Neutrophil (primary cell): Measurements from ENCODE around the gene SLC10A7.

Source experiments
- H3K27ac ChIP-seq: fragments of 200-600 bp; sonication (generic); 2 replicates; pipeline ENCODE4 v1.5.1; 2016; ENCODE audit warnings: mild to moderate bottlenecking, moderate library complexity
- H3K27me3 ChIP-seq: fragments of 200-600 bp; sonication (generic); 2 replicates; pipeline ENCODE4 v1.6.0; 2016; ENCODE audit warnings: mild to moderate bottlenecking
- H3K36me3 ChIP-seq: fragments of 200-600 bp; sonication (generic); 2 replicates; pipeline ENCODE4 v1.5.1; 2017
- H3K4me1 ChIP-seq, 2 experiments: fragments of 200-600 bp in 1 of 2; sonication (generic) in 1 of 2; 1 replicate in 1 of 2; 2 replicates in 1 of 2; pipeline versions ENCODE4 v1.5.1 to v1.6.1; 2013 to 2016; ENCODE audit warnings: low read depth in 1 of 2, low read length in 1 of 2, mild to moderate bottlenecking in 1 of 2, moderate library complexity in 1 of 2; ENCODE audit not compliant: control insufficient read depth in 1 of 2, insufficient read depth in 1 of 2
- H3K4me3 ChIP-seq, 2 experiments: fragments of 200-600 bp in 1 of 2; sonication (generic) in 1 of 2; 1 replicate in 1 of 2; 2 replicates in 1 of 2; pipeline ENCODE4 v1.5.1; 2013 to 2016; ENCODE audit warnings: low read depth in 1 of 2, low read length in 1 of 2, mild to moderate bottlenecking in 1 of 2, moderate library complexity in 1 of 2
- H3K9me3 ChIP-seq: fragments of 200-600 bp; sonication (generic); 2 replicates; pipeline ENCODE4 v1.5.1; 2016
- TF ChIP-seq, protein P1 (sequence below): fragments of 200-600 bp; sonication (generic); IDR thresholded peaks from 2 replicates; pipeline ENCODE4 v1.5.1; 2016; ENCODE audit warnings: antibody characterized with exemption

Gene SLC10A7

DNA sequence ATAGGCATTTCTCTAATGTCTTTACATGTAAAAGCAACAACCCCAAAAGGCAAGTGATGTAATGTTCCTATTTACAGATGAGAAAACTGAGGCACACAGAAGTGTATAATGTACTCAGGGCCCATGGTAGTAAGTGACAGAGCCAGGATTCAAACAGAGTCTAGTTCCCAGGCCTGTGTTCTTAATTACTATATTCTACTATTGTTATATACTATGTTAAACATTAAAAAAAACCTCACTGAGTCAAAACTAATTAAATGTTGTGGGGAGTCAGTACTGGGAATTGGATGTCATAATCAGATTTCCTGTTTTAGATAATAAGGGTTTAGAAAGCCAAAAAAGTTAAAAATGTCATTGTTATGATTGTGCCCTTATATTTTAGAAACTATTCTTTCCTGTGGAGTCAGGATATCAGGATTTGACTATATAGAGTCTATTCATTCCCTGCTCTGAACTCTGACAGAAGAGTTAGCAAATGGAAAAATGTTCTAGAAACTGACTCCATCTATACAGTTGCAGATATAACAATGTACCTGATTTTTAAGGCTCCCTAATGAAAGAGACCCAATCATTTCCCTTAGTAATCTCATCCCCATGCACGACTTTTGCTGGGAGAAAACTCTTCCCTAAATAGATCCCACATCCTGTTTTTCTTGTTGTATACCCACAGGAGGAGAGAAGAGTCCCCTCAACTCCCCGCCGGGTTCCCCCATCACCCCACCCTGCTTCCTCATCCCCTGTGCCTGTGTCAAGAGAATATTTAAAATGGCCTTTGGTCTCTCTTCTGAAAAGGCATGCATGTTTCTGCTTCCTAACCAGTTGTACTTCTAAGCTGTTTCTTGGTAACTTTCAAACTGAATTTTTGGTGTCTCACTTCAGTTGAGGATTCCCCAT, 237.7 kb downstream of the SLC10A7 start:
- no peak overlapping the region for H3K4me3 ChIP-seq
- peaks cover 16 to 19% of the 10 kb centered on the region in 2 experiments for H3K4me1 ChIP-seq
- no peak overlapping the region for H3K27ac ChIP-seq
- no peaks in the 10 kb centered on the region for H3K27me3 ChIP-seq
- H3K9me3 ChIP-seq, result no peaks in the 10 kb centered on the region
- H3K36me3 ChIP-seq, result no peaks in the 10 kb centered on the region
- TF ChIP-seq, protein P1, sequence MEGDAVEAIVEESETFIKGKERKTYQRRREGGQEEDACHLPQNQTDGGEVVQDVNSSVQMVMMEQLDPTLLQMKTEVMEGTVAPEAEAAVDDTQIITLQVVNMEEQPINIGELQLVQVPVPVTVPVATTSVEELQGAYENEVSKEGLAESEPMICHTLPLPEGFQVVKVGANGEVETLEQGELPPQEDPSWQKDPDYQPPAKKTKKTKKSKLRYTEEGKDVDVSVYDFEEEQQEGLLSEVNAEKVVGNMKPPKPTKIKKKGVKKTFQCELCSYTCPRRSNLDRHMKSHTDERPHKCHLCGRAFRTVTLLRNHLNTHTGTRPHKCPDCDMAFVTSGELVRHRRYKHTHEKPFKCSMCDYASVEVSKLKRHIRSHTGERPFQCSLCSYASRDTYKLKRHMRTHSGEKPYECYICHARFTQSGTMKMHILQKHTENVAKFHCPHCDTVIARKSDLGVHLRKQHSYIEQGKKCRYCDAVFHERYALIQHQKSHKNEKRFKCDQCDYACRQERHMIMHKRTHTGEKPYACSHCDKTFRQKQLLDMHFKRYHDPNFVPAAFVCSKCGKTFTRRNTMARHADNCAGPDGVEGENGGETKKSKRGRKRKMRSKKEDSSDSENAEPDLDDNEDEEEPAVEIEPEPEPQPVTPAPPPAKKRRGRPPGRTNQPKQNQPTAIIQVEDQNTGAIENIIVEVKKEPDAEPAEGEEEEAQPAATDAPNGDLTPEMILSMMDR, result no peak

DNA sequence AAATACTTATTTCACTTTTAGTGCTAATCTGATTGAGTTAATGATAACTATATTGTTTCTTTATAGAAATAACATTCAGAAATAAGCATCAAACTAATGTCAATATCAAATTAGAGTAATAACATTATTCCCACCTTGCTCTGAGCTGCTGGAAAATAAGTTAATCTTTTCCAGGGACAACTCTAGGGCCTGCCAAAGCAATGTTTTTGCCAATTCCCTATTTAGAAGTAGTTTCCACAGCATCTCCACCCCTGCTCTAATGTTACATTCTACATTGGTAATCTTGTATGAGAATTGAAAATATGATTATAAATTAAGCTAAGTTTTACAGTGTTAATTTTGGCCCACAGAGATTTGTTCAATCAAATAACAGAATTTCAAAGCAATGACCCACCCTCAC, 239.1 kb downstream of the SLC10A7 start:
- Histone ChIP-seq H3K27ac (no peak overlapping the region), H3K36me3 (no peaks in the 10 kb centered on the region), H3K4me1 (peaks cover 4 to 6% of the 10 kb centered on the region in 2 experiments), H3K9me3 (no peaks in the 10 kb centered on the region), H3K27me3 (no peaks in the 10 kb centered on the region), H3K4me3 (no peak overlapping the region)
- TF ChIP-seq, protein P1, result no peak

DNA sequence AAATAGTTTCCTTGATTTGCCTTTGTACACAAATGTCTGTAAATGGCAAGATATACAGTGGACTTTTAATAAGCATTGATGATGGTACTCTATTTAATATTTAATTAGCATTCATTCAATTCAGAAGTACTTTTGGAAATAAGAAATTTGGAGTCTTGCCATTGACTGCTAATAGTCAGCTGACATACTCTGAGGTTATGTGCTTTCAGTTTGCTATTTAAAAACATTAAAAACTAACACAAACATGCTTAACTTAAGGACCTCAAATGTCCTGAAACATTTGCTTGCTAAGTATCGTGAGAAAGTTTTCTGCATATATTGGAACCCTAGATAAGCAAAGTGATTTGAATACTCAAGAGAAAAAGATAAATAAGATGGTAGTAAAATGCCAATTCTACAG, 242.8 kb downstream of the SLC10A7 start:
- Histone ChIP-seq H3K4me1 (no peaks in the 10 kb centered on the region), H3K27ac (no peak overlapping the region), H3K4me3 (no peak overlapping the region), H3K36me3 (no peaks in the 10 kb centered on the region), H3K9me3 (no peaks in the 10 kb centered on the region), H3K27me3 (no peaks in the 10 kb centered on the region)
- TF ChIP-seq, protein P1, result no peak

DNA sequence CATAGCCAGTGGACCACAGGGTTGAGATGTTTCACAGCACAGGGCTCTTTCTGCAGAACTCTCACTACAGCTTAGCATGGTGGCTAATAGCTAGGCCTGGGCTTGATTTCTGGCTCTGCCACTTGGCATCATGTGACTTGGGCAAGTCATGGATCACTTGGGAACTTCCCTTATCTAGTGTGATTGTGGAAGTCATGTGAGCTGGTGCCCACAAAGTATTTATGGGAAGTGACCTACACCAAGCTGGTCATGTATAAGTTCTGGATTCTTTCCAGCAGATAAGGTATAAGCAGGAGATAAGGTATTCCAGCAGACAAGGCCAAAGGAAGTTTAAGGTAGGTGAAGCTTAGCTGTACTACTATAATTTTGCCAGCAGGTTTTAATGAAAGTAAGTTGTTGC, 246.4 kb downstream of the SLC10A7 start:
- Histone ChIP-seq H3K4me3 (no peak overlapping the region), H3K36me3 (no peaks in the 10 kb centered on the region), H3K9me3 (no peaks in the 10 kb centered on the region), H3K4me1 (no peaks in the 10 kb centered on the region), H3K27me3 (no peaks in the 10 kb centered on the region), H3K27ac (no peak overlapping the region)
- TF ChIP-seq, protein P1, result no peak

DNA sequence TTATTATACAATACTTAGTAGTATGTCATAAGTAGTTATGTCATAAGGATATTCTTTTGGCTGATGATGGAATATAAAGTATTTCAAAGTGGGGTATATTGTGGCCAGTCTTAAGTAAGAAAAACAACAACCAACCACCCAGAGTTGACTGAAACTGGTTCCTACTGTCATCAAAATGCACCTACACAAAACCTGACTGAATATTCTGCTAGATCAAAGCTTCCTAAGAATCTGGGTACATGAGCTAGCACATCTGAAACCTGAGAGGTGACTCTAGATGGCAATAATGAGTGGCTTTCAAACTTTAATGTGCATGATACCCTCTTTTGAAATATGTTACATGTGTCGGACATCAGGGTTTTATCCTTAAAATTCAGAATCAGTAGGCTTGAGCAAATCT, 247.0 kb downstream of the SLC10A7 start:
- Histone ChIP-seq H3K9me3 (no peaks in the 10 kb centered on the region), H3K27ac (no peak overlapping the region), H3K36me3 (no peaks in the 10 kb centered on the region), H3K27me3 (no peaks in the 10 kb centered on the region), H3K4me3 (no peak overlapping the region), H3K4me1 (no peaks in the 10 kb centered on the region)
- TF ChIP-seq, protein P1, result no peak
